IMR-90 (cell line): ENCODE results near the gene COL5A2. TPM values are rescaled to one million over a fixed set of nuclear protein-coding genes. Genes with fewer than 3 reads are reported as not detected.

ENCODE experiments used
- ATAC-seq: fragments of 200-7000 bp; cut with Tn5 transposase; 2 replicates; pipeline ENCODE4 v1.9.1; 2020; ENCODE audit warnings: low read depth, mild to moderate bottlenecking, moderate library complexity
- BruUV-seq: library from RNA; stranded (reverse); fragments of 400-500 nt; replicated peaks from 2 replicates; lab custom pipeline; 2021; lab: Mats Ljungman, UMichigan
- CTCF ChIA-PET: fragments of 300-600 bp; formaldehyde crosslinking; extraction: SDS; loops from one replicate; lab custom pipeline; 2021; ENCODE audit warnings: antibody characterized with exemption; lab: Yijun Ruan, JAX
- POLR2A ChIA-PET: fragments of 300-600 bp; sonication (Branson Sonifier 250); formaldehyde crosslinking; loops from one replicate; lab custom pipeline; 2022; ENCODE audit warnings: antibody characterized with exemption; ENCODE audit not compliant: unreplicated experiment; lab: Charles Lee
- DNase-seq: peaks from one replicate; pipeline ENCODE4 v3.0.0; 2013
- H2AFZ ChIP-seq: replicated peaks from 2 replicates; pipeline ENCODE3; 2013; ENCODE audit warnings: low read length, mild to moderate bottlenecking; ENCODE audit not compliant: poor library complexity
- H2AK5ac ChIP-seq: 2 replicates; pipeline ENCODE4 v1.6.1; 2013; ENCODE audit warnings: low read depth, low read length, inconsistent platforms
- H2AK9ac ChIP-seq: replicated peaks from 2 replicates; pipeline ENCODE3; 2013; ENCODE audit warnings: mild to moderate bottlenecking, low read depth, low read length, moderate library complexity; ENCODE audit not compliant: poor library complexity
- H2BK120ac ChIP-seq: 2 replicates; pipeline ENCODE4 v1.6.1; 2013; ENCODE audit warnings: low read depth, low read length, inconsistent platforms
- H2BK15ac ChIP-seq: 3 replicates; pipeline ENCODE4 v1.6.1; 2013; ENCODE audit warnings: low read depth, low read length, inconsistent platforms
- H2BK20ac ChIP-seq: 2 replicates; pipeline ENCODE4 v1.6.1; 2013; ENCODE audit warnings: low read depth, mild to moderate bottlenecking, inconsistent platforms, low read length, moderate library complexity
- H2BK5ac ChIP-seq: 2 replicates; pipeline ENCODE4 v1.6.1; 2013; ENCODE audit warnings: mild to moderate bottlenecking, low read depth, low read length, inconsistent platforms; ENCODE audit not compliant: poor library complexity, severe bottlenecking
- H3K14ac ChIP-seq: replicated peaks from 2 replicates; pipeline ENCODE4 v1.6.1; 2013; ENCODE audit warnings: low read depth, low read length, inconsistent platforms
- H3K18ac ChIP-seq: 2 replicates; pipeline ENCODE4 v1.6.1; 2013; ENCODE audit warnings: low read depth, low read length, control low read depth
- H3K23ac ChIP-seq: 2 replicates; pipeline ENCODE4 v1.6.1; 2013; ENCODE audit warnings: low read depth, low read length, inconsistent platforms
- H3K27ac ChIP-seq: 2 replicates; pipeline ENCODE4 v1.5.1; 2013; ENCODE audit warnings: mild to moderate bottlenecking, control low read depth, low read length; ENCODE audit not compliant: insufficient read depth
- H3K27me3 ChIP-seq: 2 replicates; pipeline ENCODE4 v1.6.1; 2013; ENCODE audit warnings: low read length; ENCODE audit not compliant: control insufficient read depth, insufficient read depth
- H3K36me3 ChIP-seq: 2 replicates; pipeline ENCODE4 v1.6.1; 2013; ENCODE audit warnings: low read length, mixed read lengths; ENCODE audit not compliant: control insufficient read depth, insufficient read depth
- H3K4ac ChIP-seq: 2 replicates; pipeline ENCODE4 v1.6.1; 2013; ENCODE audit warnings: low read depth, low read length, inconsistent platforms
- H3K4me1 ChIP-seq: 2 replicates; pipeline ENCODE4 v1.6.1; 2013; ENCODE audit warnings: low read length, mixed read lengths; ENCODE audit not compliant: control insufficient read depth, insufficient read depth
- H3K4me2 ChIP-seq: 2 replicates; pipeline ENCODE4 v1.6.1; 2013; ENCODE audit warnings: low read depth, mild to moderate bottlenecking, control low read depth, low read length, moderate library complexity
- H3K4me3 ChIP-seq: 2 replicates; pipeline ENCODE4 v1.5.1; 2013; ENCODE audit warnings: low read depth, mild to moderate bottlenecking, control low read depth, low read length, moderate library complexity; ENCODE audit not compliant: insufficient read depth
- H3K56ac ChIP-seq: 2 replicates; pipeline ENCODE4 v1.6.1; 2013; ENCODE audit warnings: low read length, inconsistent platforms; ENCODE audit not compliant: insufficient read depth; ENCODE audit errors: extremely low read depth
- H3K79me1 ChIP-seq, 2 experiments: 2 replicates each; pipeline ENCODE4 v1.6.1; 2013; ENCODE audit warnings: low read length in 2 of 2, inconsistent platforms in 1 of 2, low read depth in 1 of 2
- H3K9ac ChIP-seq: 2 replicates; pipeline ENCODE4 v1.6.1; 2013; ENCODE audit warnings: low read depth, low read length, control low read depth
- H3K9me1 ChIP-seq: 2 replicates; pipeline ENCODE4 v1.6.1; 2013; ENCODE audit warnings: low read length, inconsistent platforms; ENCODE audit not compliant: insufficient read depth
- H3K9me3 ChIP-seq: 2 replicates; pipeline ENCODE4 v1.6.1; 2013; ENCODE audit warnings: low read length; ENCODE audit not compliant: control insufficient read depth, insufficient read depth
- H4K20me1 ChIP-seq: 2 replicates; pipeline ENCODE4 v1.6.1; 2013; ENCODE audit warnings: low read length, inconsistent platforms; ENCODE audit not compliant: insufficient read depth
- H4K5ac ChIP-seq: 2 replicates; pipeline ENCODE4 v1.6.1; 2013; ENCODE audit warnings: mild to moderate bottlenecking, low read depth, low read length, control low read depth
- H4K8ac ChIP-seq, 2 experiments: 2 replicates each; pipeline ENCODE4 v1.6.1; 2013; ENCODE audit warnings: low read depth in 2 of 2, low read length in 2 of 2, control low read depth in 1 of 2, inconsistent platforms in 1 of 2
- H4K91ac ChIP-seq: 2 replicates; pipeline ENCODE4 v1.6.1; 2013; ENCODE audit warnings: low read depth, low read length, inconsistent platforms; ENCODE audit not compliant: insufficient read depth
- CEBPB ChIP-seq: IDR thresholded peaks from 2 replicates; pipeline ENCODE4 v1.6.1; 2012; ENCODE audit warnings: low read depth, low read length, improper control_type of control experiment
- MXI1 ChIP-seq: IDR thresholded peaks from 2 replicates; pipeline ENCODE4 v1.6.1; 2012; ENCODE audit warnings: low read depth, mild to moderate bottlenecking, low read length, moderate library complexity, borderline replicate concordance
- WGBS, 2 experiments: methylation state at CpG; one replicate each; pipeline versions ENCODE4 v1.1.5 to v1.1.7; 2013; ENCODE audit warnings: missing lambda C conversion rate in 2 of 2; ENCODE audit not compliant: insufficient read length in 1 of 2; ENCODE audit errors: extremely low coverage in 2 of 2; 5-methylcytosine and 5-hydroxymethylcytosine counted together
- dilution Hi-C: fragments of 300-500 bp; cut with HindIII; formaldehyde crosslinking; loops from one replicate; pipeline ENCODE4 v1.14.3; 2018; ENCODE audit warnings: low sequenced_read_pairs; ENCODE audit not compliant: unreplicated experiment
- in situ Hi-C: fragments of 300-500 bp; cut with MboI; formaldehyde crosslinking; loops from 3 replicates; pipeline ENCODE4 v1.14.3; 2019; ENCODE audit warnings: low sequenced_read_pairs, inconsistent platforms, mixed read lengths
- intact Hi-C: fragments of 100-400 bp; cut with micrococcal nuclease; formaldehyde crosslinking; loops from 2 replicates; pipeline ENCODE4 v1.10.0; 2022
- polyA plus RNA-seq, 3 experiments: library from polyadenylated mRNA; depleted of rRNA; stranded (reverse); fragments of >200 nt; gene quantifications; 2 replicates each; pipeline ENCODE4 v1.2.3, GENCODE V29; 2012; ENCODE audit warnings: low replicate concordance in 1 of 3
- total RNA-seq: library from RNA; depleted of rRNA; stranded (reverse); fragments of >200 nt; gene quantifications from 2 replicates; pipeline ENCODE4 v1.2.3, GENCODE V29; 2012

The COL5A2 gene
- total and polyA plus RNA-seq, 2 of the 4 experiments (the other 2 are of a cell fraction), result 181 to 257 TPM

- no CpG with 5 or more reads among the region's 1 CpG for WGBS, 2 experiments
Observed at GRCh38 chr2:189137519-189137918, 42.0 kb downstream of the COL5A2 start.

More at GRCh38 chr2:189137519-189137918, 42.0 kb downstream of the COL5A2 start:
- BruUV-seq, result no TSS peak
- H3K79me1 ChIP-seq, result peaks cover 6 to 31% of the 10 kb centered on the region in 2 experiments
- peaks cover 28% of the 10 kb centered on the region for H4K20me1 ChIP-seq
- H3K14ac ChIP-seq, result no peak overlapping the region
- TF ChIP-seq MXI1 (no peak), CEBPB (peak; percentile 53; the same call in 1 of the 2 replicates)
- no peak overlapping the region for H2BK15ac ChIP-seq
- H2AK5ac ChIP-seq, result no peak overlapping the region
- H3K18ac ChIP-seq, result no peak overlapping the region
- H3K9me3 ChIP-seq, result no peaks in the 10 kb centered on the region
- intact Hi-C loops (no loop called here), dilution Hi-C loops (no loop called here), in situ Hi-C loops (no loop called here)
- no peak overlapping the region for H3K9ac ChIP-seq
- POLR2A ChIA-PET, result interaction anchor here (0.6 kb wide), 1 partner anchor 23 kb away, joined by 3 read pairs; no protein-coding TSS in a partner anchor
- peaks cover 3% of the 10 kb centered on the region; the same call in 1 of the 2 replicates for H3K9me1 ChIP-seq
- CTCF ChIA-PET, result interaction anchor here (0.8 kb wide), 1 partner anchor 19 kb away, joined by 3 read pairs; no protein-coding TSS in a partner anchor
- DNase-seq, result no peak
- no peak overlapping the region for H3K4ac ChIP-seq
- no peak overlapping the region for H3K56ac ChIP-seq
- no peak overlapping the region for H4K8ac ChIP-seq
- H3K23ac ChIP-seq, result no peak overlapping the region
- H4K91ac ChIP-seq, result no peak overlapping the region
- no peak overlapping the region for H2BK5ac ChIP-seq
- no peak overlapping the region for H2AFZ ChIP-seq
- H2AK9ac ChIP-seq, result no peak overlapping the region
- H3K4me3 ChIP-seq, result no peak overlapping the region
- 0 out of 2 replicates have a peak overlapping the region, but pooled peaks have one; percentile 13 for H3K4me2 ChIP-seq
- peaks cover 10% of the 10 kb centered on the region for H3K36me3 ChIP-seq
- ATAC-seq, result no peak
- no peak overlapping the region for H3K27ac ChIP-seq
- peaks cover 6% of the 10 kb centered on the region for H3K4me1 ChIP-seq
- H2BK120ac ChIP-seq, result no peak overlapping the region
- H3K27me3 ChIP-seq, result no peaks in the 10 kb centered on the region
- H4K5ac ChIP-seq, result no peak overlapping the region
- H2BK20ac ChIP-seq, result no peak overlapping the region
